Measurements from ENCODE around the gene ZNRF1. TPM values are rescaled to one million over a fixed set of nuclear protein-coding genes. Genes with fewer than 3 reads are reported as not detected.
"Not testable (repeated sequence)": the region's sequence is repeated elsewhere in the genome, so short reads cannot be mapped to it uniquely, and the experiment has no call there.

The ZNRF1 gene
- total RNA-seq, 2 donors from 2014 or later: 36.4 to 38.2 TPM

GRCh38 chr16:75087375-75087979 is 88.7 kb downstream of the ZNRF1 start:
- intact Hi-C loops (cut with DNase I, micrococcal nuclease): no loop called here
- DNase-seq: peak; percentile 57 to 58
- peak; percentile 84 for ATAC-seq

GRCh38 chr16:75088216-75088615 is 89.4 kb downstream of the ZNRF1 start:
- intact Hi-C loops (cut with DNase I, micrococcal nuclease): no loop called here
- ATAC-seq: no peak
- no peak for DNase-seq

DNA sequence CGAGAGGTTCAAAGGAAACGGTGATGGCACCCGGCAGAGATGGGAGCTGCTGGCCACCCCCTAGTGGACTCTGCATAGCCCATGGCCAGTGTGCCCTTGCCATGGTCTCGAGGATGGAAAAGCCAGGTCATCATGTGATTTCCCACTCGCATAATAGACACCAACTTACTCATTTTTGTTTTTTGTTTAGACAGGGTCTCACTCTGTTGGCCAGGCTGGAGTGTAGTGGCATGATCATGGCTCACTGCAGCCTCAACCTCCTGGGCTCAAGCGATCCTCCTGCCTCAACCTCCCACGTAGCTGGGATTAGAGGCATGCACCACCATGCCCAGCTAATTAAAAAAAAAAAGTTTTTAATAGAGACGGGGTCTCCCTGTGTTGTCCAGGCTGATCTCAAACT is 90.1 kb downstream of the ZNRF1 start:
- DNase-seq (no peak), ATAC-seq (no peak)
- intact Hi-C loops (cut with DNase I, micrococcal nuclease): no loop called here

- intact Hi-C loops (cut with DNase I, micrococcal nuclease): no loop called here
Measured at GRCh38 chr16:75089486-75090202, 90.8 kb downstream of the ZNRF1 start.

GRCh38 chr16:75090899-75091298 is 92.1 kb downstream of the ZNRF1 start:
- ATAC-seq: peak; percentile 49
- DNase-seq; intact Hi-C loops (cut with DNase I, micrococcal nuclease): not testable (repeated sequence)

More at GRCh38 chr16:75089486-75090202, 90.8 kb downstream of the ZNRF1 start:
- ATAC-seq (no peak), DNase-seq (no peak)

GRCh38 chr16:75091619-75092018 is 92.8 kb downstream of the ZNRF1 start:
- intact Hi-C loops (cut with DNase I, micrococcal nuclease); DNase-seq; ATAC-seq: not testable (repeated sequence)

- DNase-seq (peak; percentile 62 to 82), ATAC-seq (peak; percentile 86)
- intact Hi-C loops (cut with DNase I, micrococcal nuclease): no loop called here
Measured at GRCh38 chr16:75092777-75093176, 94.0 kb downstream of the ZNRF1 start.

- DNase-seq (no peak), ATAC-seq (no peak)
- intact Hi-C loops (cut with DNase I, micrococcal nuclease): no loop called here
Measured at GRCh38 chr16:75093598-75094540, 95.0 kb downstream of the ZNRF1 start.

DNA sequence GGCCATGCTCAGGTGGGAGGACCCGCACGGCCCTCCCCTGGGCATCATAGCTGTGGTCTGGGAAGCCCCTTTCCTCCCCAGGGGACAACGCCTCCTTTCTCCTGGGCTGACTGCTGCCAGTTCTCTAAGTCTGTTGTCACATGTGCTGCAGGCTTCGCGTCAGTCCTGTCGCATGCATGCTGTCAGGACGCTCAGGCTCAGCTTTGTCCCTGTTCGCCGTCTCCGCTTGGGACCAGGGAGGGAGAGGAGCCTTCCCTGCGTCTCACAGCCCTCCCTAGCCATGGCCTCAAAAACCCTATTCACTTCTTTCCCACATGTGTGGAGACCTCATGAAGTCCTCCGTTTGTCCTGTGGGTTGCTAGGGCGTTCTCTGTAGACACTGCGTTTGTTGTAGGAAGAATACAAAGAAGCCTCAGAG is 96.4 kb downstream of the ZNRF1 start:
- ATAC-seq (no peak), DNase-seq (no peak)
- intact Hi-C loops (cut with DNase I, micrococcal nuclease): no loop called here

DNA sequence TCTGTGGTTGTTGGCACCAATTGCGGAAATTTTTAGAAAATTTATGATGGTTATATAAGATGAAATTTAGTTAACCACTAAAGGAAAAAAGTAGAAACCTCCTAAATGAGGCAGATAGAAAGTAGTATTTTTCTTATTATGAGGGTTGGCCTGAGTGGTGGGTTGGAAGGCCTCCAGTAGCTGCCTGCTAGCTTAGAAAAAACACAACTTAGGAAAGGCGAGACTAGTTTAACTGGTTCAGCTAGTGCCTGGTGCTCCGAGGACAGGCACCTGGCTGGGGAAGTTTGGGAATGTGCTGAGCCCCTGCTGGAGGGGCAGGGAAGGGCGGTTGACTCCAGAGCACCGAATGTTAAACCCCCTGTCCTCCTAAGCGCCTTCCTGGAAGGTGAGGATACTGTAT is 97.8 kb downstream of the ZNRF1 start:
- DNase-seq: no peak
- intact Hi-C loops (cut with DNase I, micrococcal nuclease): no loop called here

GRCh38 chr16:75097191-75097761 is 98.5 kb downstream of the ZNRF1 start:
- DNase-seq (no peak), ATAC-seq (no peak)
- intact Hi-C loops (cut with DNase I, micrococcal nuclease): no loop called here

More for the DNA sequence above, 97.8 kb downstream of the ZNRF1 start:
- peak; percentile 46 for ATAC-seq

DNA sequence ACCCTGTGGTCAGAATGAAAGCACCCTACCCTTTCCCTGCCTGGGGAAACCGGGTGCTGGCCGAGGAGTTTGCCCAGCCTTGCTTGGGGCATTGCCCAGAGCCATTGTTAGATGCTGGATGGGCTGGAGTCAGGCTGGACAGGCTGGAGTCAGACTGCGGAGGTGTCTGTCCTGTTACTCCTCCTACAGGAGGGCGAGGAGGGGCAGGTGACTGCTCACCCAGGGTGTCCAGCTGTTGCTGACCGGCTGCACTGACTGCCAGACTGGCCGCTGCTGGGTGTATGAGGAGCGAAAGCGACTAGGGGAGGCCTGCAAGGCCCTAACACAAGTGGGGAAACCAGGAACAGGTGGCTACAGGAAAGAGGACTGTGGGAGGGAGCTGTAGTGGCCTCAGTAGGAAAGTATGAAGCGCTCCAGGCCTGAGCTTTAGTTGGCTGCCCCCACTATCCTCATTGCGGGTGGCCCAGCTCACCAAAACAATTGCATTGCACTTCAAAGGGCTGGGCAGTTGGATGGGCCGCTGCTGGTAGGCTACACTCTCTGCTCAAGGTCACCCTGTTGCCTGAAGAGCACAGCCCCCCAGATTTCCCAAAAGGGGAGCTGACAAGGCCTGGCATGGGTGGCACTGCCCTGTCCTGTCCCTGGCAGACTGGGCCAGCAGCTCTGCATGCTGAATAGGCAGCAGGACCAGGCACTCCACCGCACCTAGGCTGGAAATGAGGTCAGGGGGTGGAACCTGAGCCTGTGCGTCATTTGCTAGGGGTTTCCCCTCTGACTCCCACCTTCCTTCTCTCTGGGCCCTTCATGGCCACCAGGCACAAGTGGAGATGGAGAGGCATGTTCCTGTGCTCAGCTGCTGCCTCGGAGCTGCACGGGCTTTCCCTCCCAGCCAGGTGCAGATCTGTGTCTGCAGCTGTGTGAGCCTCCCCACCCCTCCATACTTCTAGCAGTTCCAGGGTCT is 99.4 kb downstream of the ZNRF1 start:
- intact Hi-C loops (cut with DNase I, micrococcal nuclease): no loop called here
- DNase-seq (no peak), ATAC-seq (no peak)

- no peak for DNase-seq
- intact Hi-C loops (cut with DNase I, micrococcal nuclease): no loop called here
- no peak for ATAC-seq
Measured at GRCh38 chr16:75099075-75099667, 100.3 kb downstream of the ZNRF1 start.

DNA sequence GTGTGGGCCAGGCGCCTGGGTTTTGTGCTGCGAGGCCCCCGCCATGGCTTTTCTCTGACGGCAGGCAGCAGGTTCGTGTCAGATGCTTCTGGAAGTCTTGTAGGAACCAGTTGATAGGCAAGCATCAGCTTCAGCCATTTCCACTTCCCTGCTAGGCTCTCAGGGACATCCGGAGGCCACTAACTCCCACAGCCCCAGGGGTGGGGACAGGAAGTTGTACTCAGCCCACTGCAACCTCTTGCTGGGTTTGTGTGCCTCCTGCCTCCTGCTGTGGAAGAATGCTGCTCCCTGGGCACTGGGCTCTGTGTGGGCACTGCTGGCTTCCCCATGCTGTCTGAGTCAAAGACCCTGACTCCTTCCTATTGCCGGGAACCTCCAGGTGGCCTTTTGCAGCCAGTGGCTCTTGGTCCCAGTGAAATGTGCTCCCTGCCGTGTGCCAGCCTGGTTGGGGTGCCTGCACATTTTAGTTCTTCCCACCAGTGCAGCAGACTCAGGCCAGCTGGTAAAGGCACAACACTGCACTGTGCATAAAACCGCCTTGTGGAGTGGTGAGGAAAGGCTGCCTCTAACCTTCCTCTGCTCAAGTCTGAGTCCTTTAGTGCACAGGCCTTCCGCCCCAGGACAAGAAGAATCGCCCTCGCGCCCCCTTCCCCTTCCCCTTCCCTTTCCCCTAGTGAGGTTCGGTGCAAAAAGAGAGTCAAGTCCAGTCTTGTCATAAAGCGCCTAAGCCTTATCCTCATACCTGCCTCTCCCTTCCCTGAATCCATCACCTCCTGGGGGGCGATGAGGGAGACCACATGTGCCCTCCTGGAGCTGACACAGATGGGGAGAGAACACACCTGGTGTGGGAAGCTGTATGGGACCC is 101.1 kb downstream of the ZNRF1 start:
- DNase-seq: no peak
- intact Hi-C loops (cut with DNase I, micrococcal nuclease): no loop called here

DNA sequence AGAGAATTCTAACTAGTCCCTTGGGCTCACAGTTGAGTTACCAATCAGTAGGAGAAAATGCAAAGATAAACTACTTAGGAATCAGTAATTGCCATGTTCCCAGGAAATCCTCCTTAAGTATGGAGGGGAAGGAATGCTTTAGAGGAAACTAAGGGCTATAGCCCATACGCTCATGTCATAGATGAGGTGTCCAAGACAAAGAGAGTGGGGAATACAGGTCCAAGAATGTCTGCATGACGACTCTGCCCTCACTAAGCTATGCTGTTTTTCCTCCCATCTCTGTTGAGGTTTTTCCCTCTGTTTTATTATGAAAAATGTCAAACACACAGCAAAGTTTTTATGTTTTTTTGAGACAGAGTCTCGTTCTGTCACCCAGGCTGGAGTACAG is 101.8 kb downstream of the ZNRF1 start:
- no peak for ATAC-seq
- intact Hi-C loops (cut with DNase I, micrococcal nuclease): no loop called here
- no peak for DNase-seq

More for the DNA sequence above, 101.1 kb downstream of the ZNRF1 start:
- ATAC-seq: no peak

DNA sequence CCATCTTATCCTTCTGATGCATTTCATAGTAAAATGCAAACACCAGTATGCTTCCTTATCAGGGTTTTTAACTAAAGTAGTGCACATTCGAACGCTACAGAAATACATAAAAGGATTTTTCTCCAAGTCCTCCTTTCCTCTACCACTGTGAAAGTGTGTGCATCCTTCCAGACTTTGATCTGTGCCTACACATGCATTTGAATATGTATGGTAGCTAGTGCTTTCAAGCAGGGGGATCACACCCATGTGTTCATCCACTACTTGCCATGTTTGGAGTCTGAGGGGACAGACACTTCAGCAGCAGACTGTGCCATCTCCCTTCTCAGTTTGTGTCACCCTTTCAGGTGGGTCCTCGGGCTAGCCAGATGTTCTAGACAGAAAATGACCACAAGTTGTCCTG is 102.8 kb downstream of the ZNRF1 start:
- intact Hi-C loops (cut with DNase I, micrococcal nuclease): no loop called here
- no peak for DNase-seq
- ATAC-seq: no peak

DNA sequence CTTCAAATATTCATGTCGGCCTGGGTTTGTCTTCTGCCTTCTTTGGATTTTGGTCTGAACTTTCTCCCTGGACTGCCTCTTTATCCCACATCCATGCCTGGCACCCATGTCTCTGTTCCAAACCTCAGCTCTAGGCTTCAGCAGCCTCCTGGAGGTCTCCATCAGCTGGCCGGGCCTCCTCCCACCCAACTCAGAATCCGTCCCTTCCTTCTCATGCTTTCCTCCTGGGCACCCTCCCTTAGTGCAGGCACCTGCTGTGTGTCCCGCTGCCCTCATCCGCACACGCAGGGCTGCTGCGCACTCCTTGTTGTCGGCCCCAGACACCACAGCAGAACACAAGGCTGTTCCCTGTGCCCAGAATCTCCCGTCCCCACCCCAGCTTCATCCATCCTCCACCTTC is 103.8 kb downstream of the ZNRF1 start:
- no peak for ATAC-seq

More for the DNA sequence above, 103.8 kb downstream of the ZNRF1 start:
- no peak for DNase-seq
- intact Hi-C loops (cut with DNase I, micrococcal nuclease): no loop called here
